GM06990 (cell line): ENCODE results near the gene CYP27B1.

ENCODE experiments used
- DNase-seq: peaks from one replicate; pipeline ENCODE4 v3.0.0-alpha.2; 2011; ENCODE audit not compliant: insufficient read length; ENCODE audit errors: extremely low read depth
- H3K27me3 ChIP-seq: replicated peaks from 2 replicates; pipeline ENCODE4 v1.6.0; 2011; ENCODE audit warnings: low read length; ENCODE audit not compliant: control insufficient read depth, insufficient read depth
- H3K36me3 ChIP-seq: 2 replicates; pipeline ENCODE4 v1.5.1; 2011; ENCODE audit warnings: low read length; ENCODE audit not compliant: control insufficient read depth, insufficient read depth
- H3K4me3 ChIP-seq: replicated peaks from 2 replicates; pipeline ENCODE4 v1.5.1; 2011; ENCODE audit warnings: low read depth, mild to moderate bottlenecking, control low read depth, low read length
- CTCF ChIP-seq: IDR thresholded peaks from 2 replicates; pipeline ENCODE4 v1.5.1; 2011; ENCODE audit warnings: low read length, control low read depth, mild to moderate bottlenecking, inconsistent platforms; ENCODE audit not compliant: insufficient read depth, poor library complexity, severe bottlenecking

The CYP27B1 gene

GRCh38 chr12:57807285-57807684 lies 40.4 kb upstream of the CYP27B1 start:
- no peak overlapping the region for H3K4me3 ChIP-seq
- no peak for TF ChIP-seq CTCF
- DNase-seq, result no peak
- H3K27me3 ChIP-seq, result no peaks in the 10 kb centered on the region
- H3K36me3 ChIP-seq, result peaks cover 5% of the 10 kb centered on the region; the same call in 1 of the 2 replicates

DNA sequence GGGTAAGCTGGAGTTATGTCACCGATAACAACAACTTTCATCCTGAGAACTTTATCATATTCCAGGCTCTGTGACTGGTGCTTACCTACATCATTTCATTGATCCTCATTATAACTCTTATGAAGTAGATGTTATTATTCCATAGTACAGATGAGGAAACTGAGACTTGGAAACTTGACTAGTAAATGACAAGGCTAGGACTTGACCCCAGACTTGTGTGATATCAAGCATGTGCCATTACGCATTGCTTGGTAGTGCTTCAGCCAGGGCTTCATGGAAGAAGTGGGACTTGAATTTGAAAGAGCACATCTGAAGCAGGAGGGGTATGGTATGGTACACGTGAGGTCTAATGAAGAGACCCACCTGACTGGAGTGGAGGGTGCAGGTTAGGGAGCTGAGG lies 39.8 kb upstream of the CYP27B1 start:
- Histone ChIP-seq H3K27me3 (no peaks in the 10 kb centered on the region), H3K4me3 (no peak overlapping the region), H3K36me3 (peaks cover 5% of the 10 kb centered on the region)
- no peak for DNase-seq
- TF ChIP-seq CTCF, result no peak

- Histone ChIP-seq H3K4me3 (no peak overlapping the region), H3K36me3 (peaks cover 5% of the 10 kb centered on the region), H3K27me3 (no peaks in the 10 kb centered on the region)
- peak; percentile 79 for TF ChIP-seq CTCF
- no peak for DNase-seq
Measured at GRCh38 chr12:57803319-57803893, 36.5 kb upstream of the CYP27B1 start.

GRCh38 chr12:57802607-57803006 lies 35.7 kb upstream of the CYP27B1 start:
- H3K4me3 ChIP-seq, result no peak overlapping the region
- no peak for TF ChIP-seq CTCF
- no peaks in the 10 kb centered on the region for H3K27me3 ChIP-seq
- DNase-seq, result no peak
- H3K36me3 ChIP-seq, result peaks cover under 1% of the 10 kb centered on the region

GRCh38 chr12:57800965-57801364 lies 34.1 kb upstream of the CYP27B1 start:
- Histone ChIP-seq H3K27me3 (no peaks in the 10 kb centered on the region), H3K4me3 (no peak overlapping the region), H3K36me3 (no peaks in the 10 kb centered on the region; the same call in none of the 2 replicates)
- DNase-seq, result no peak
- no peak for TF ChIP-seq CTCF

DNA sequence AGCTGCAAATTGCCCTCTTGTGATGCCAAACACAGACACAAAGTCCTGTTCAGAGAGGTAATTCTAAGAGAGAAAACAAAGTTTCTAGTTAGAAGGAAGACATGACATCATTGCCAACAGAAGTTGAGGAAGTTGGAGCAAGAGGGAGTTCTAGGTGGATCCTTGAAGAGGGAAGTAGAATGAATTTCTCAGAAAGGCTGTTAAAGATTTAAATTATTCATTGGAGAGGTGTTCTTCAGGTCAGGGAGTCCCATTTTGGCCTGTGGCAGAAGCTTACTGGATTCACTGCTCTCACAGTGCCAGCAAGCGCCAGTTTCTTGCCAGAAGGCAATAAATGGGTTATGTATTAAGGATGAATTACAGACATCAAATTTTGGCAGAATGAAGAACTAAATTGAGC lies 31.1 kb upstream of the CYP27B1 start:
- DNase-seq, result no peak
- H3K4me3 ChIP-seq, result no peak overlapping the region
- peaks cover 3% of the 10 kb centered on the region for H3K36me3 ChIP-seq
- no peaks in the 10 kb centered on the region for H3K27me3 ChIP-seq
- no peak for TF ChIP-seq CTCF
